Activated T-helper 1 cell treated with anti-CD3 and anti-CD28 coated beads, Interleukin-12 subunit alpha, Interleukin-12 subunit beta, Interleukin-2, Interleukin-4 antibody, amounts not matched to agents 30 ng/mL and 10 ng/mL and 1 ng/mL, durations not matched to agents 14 hours and 24 hours and 36 hours (primary cell): Measurements from ENCODE around the gene SLC17A3. TPM values are rescaled to one million over a fixed set of nuclear protein-coding genes. Genes with fewer than 3 reads are reported as not detected.

Source experiments
- DNase-seq: peaks from one replicate; pipeline ENCODE4 v3.0.0; 2021; ENCODE audit warnings: low spot score
- H3K27ac Mint-ChIP-seq: one replicate; pipeline ENCODE4 v1.8.0; 2021; ENCODE audit warnings: mild to moderate bottlenecking, mixed read lengths
- H3K27me3 Mint-ChIP-seq: one replicate; pipeline ENCODE4 v1.8.0; 2022; ENCODE audit warnings: mild to moderate bottlenecking, moderate library complexity, mixed read lengths; ENCODE audit not compliant: insufficient read depth
- H3K36me3 Mint-ChIP-seq: one replicate; pipeline ENCODE4 v1.8.0; 2021; ENCODE audit warnings: low read depth, mixed read lengths
- H3K4me1 Mint-ChIP-seq: one replicate; pipeline ENCODE4 v1.8.0; 2021; ENCODE audit warnings: low read depth, mixed read lengths
- H3K4me3 Mint-ChIP-seq: one replicate; pipeline ENCODE4 v1.8.0; 2021; ENCODE audit warnings: mild to moderate bottlenecking, moderate library complexity, mixed read lengths
- H3K9me3 Mint-ChIP-seq: one replicate; pipeline ENCODE4 v1.8.0; 2021; ENCODE audit warnings: mixed read lengths
- intact Hi-C: fragments of 100-400 bp; cut with micrococcal nuclease; formaldehyde crosslinking; loops from one replicate; pipeline ENCODE4 v1.15.1; 2024
- total RNA-seq: library from RNA; stranded (reverse); gene quantifications from 2 replicates; pipeline ENCODE4 v1.2.3, GENCODE V29; 2022

SLC17A3 gene
- 0.21 and 0.66 TPM in 2 replicates for total RNA-seq

- peaks cover 2% of the 10 kb centered on the region for H3K36me3 Mint-ChIP-seq
- no peak within 1 kb of the TSS for H3K27ac Mint-ChIP-seq
- intact Hi-C loops = loop anchor here (10.0 kb wide), 1 partner anchor 49 kb away; no protein-coding TSS in a partner anchor
- DNase-seq = no peak
- no peaks in the 10 kb centered on the region for H3K9me3 Mint-ChIP-seq
- peaks cover 43% of the 10 kb centered on the region for H3K4me1 Mint-ChIP-seq
- H3K27me3 Mint-ChIP-seq = peaks cover 4% of the 10 kb centered on the region
- H3K4me3 Mint-ChIP-seq = peak within 1 kb of the TSS; percentile 6
These were observed at the start of gene SLC17A3 for GRCh38 chr6:25874118-25874517. SLC17A3 (minus strand) TSS chr6:25874243; CDS start chr6:25868387, 5,856 bp downstream.

DNA sequence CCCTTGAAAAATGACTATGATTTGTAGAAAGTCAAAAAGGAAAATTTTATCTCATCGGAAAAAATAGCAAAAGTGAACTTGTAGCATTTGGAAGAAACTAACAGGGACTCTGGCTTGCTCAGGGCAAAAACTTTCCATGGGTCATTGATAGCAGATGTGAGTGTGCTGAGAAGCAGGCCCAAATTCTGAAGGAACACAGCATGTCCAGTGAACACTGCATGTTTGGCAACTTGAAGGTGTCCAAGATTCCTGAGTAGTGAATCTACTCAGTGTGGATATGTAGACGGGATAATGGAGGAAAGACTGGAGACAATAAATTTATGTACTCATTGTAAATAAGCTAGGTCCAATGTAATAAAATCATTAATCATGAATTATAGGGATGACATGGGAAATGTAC lies 48.3 kb upstream of the SLC17A3 start:
- intact Hi-C loops = no loop called here
- no peaks in the 10 kb centered on the region for H3K36me3 Mint-ChIP-seq
- no peak overlapping the region for H3K4me3 Mint-ChIP-seq
- no peaks in the 10 kb centered on the region for H3K27me3 Mint-ChIP-seq
- H3K27ac Mint-ChIP-seq = no peak overlapping the region
- peaks cover 10% of the 10 kb centered on the region for H3K9me3 Mint-ChIP-seq
- peaks cover 23% of the 10 kb centered on the region for H3K4me1 Mint-ChIP-seq
- no peak for DNase-seq

DNA sequence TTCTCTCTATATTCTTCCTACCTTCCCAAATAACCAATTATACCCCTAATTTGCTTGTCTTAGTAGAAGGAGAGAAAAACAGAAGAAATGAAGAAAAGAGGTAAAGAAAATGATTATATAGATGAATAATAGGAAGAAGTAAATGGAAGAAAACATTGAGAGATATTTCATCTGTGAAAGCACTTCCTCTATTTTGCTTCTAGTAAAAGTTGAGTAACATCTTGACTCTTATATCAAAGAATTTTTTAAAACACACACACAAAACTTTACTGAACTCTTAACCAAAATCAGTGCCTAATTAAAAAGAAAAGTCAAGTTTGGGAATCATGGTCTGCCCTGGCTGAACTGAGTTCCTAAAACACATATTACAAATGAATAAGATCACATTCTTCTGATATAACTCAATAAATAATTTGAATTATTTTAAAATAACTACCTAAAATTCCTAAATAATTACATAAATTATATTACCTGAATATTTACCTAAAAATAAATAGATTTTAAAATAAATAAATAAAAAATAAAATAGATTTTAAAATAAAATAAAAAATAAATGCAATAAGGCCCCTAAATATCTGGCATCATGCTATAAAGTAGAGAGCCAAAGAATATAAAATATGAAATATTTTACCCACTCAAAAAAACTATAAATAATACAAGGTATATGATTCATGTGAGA lies 47.6 kb upstream of the SLC17A3 start:
- Mint-ChIP-seq H3K4me1 (peaks cover 17% of the 10 kb centered on the region), H3K36me3 (no peaks in the 10 kb centered on the region), H3K27me3 (no peaks in the 10 kb centered on the region), H3K9me3 (peaks cover 10% of the 10 kb centered on the region), H3K27ac (no peak overlapping the region), H3K4me3 (no peak overlapping the region)
- no peak for DNase-seq
- intact Hi-C loops = no loop called here

DNA sequence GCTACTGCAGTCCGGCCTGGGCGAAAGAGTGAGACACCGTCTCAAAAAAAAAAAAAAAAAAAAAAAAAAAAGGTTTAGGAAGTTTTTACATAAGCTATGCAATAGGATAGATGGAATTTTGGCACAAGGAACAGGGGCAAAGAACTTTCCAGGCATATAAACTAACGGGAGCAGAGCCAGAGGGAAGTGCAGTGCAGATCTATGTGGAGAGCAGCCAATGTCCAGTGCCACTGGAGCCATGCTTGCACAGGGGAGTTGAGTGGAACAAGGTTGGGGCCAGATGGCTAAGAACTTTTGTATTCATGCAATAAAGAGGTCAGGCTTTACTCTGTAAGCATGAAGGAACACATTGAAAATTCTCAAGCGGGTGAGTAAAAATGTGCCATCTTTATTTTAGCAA lies 45.6 kb upstream of the SLC17A3 start:
- H3K4me3 Mint-ChIP-seq = no peak overlapping the region
- no peak overlapping the region for H3K27ac Mint-ChIP-seq
- H3K4me1 Mint-ChIP-seq = peaks cover 17% of the 10 kb centered on the region
- peaks cover 10% of the 10 kb centered on the region for H3K9me3 Mint-ChIP-seq
- no peaks in the 10 kb centered on the region for H3K36me3 Mint-ChIP-seq
- DNase-seq = no peak
- H3K27me3 Mint-ChIP-seq = no peaks in the 10 kb centered on the region
- intact Hi-C loops = loop anchor here (2.0 kb wide), 1 partner anchor 25 kb away; no protein-coding TSS in a partner anchor

DNA sequence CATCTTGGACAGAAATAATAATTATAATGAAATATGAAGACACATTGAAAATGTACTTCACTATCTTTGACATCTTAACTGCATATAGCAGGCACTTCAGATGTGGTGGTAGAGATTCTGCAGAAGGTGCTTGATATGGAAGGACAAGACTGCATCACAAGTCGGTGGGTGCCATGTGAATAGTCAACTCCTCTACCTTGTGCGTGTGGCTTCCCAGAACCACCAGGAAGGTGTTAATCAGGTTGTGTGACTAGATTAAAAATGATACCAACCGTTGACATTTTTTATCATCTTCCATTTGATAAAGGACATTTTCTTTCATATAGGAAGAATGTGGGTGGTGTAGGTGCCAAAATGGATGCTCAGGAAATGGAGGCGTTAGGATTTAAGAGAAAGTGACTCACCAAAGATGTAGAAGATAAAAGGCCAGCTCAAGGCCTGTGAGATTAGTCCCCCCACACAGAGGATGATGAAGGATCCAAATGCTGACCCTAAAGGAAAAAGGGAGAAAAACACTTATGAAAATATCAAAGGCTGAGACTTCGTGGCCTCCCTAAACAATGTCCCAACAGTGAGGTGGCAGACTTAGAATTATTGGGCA lies 44.1 kb upstream of the SLC17A3 start:
- DNase-seq = no peak
- intact Hi-C loops = loop anchor here (2.0 kb wide), 1 partner anchor 27 kb away; no protein-coding TSS in a partner anchor
- Mint-ChIP-seq H3K36me3 (peaks cover 1% of the 10 kb centered on the region), H3K4me1 (peaks cover 27% of the 10 kb centered on the region), H3K27ac (peak overlapping the region; percentile 35), H3K9me3 (peaks cover 10% of the 10 kb centered on the region), H3K4me3 (no peak overlapping the region), H3K27me3 (no peaks in the 10 kb centered on the region)

DNA sequence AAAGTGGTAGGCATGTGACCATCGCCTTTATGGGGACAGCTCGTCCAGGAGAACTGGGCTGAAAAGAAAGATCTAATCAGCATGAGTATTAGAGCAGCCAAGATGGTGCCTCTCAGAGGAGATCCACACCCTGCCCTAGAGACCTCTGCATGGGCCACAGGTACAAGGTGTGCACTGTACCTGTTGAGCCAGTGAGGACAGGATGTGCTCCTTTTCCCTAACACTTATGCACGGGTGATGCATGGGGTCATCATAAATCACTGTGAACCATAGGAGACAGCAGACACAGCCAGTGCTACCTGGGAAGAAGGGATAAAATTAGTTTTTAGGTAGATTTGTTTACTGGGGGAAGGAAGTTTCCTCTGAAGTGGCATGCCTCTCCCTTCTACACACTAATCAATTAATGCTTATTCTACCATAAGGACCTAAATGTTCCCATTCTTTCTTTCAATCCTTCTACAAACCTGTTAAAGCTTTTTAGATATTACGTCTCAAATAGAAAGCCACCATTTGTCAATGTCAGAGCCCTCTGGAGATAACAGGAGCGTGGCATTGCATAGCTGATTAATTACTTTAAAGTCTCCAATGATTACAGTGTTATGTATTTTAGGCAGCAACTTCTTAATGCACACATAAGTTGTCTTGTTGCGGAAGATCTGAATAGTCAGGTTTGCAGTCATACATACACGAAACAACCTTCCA lies 42.9 kb upstream of the SLC17A3 start:
- intact Hi-C loops = no loop called here
- Mint-ChIP-seq H3K27me3 (no peaks in the 10 kb centered on the region), H3K4me3 (no peak overlapping the region), H3K9me3 (peaks cover 10% of the 10 kb centered on the region), H3K4me1 (peaks cover 27% of the 10 kb centered on the region), H3K36me3 (peaks cover 1% of the 10 kb centered on the region), H3K27ac (no peak overlapping the region)
- no peak for DNase-seq

GRCh38 chr6:25916330-25916729 lies 42.3 kb upstream of the SLC17A3 start:
- Mint-ChIP-seq H3K4me1 (peaks cover 27% of the 10 kb centered on the region), H3K9me3 (peaks cover 10% of the 10 kb centered on the region), H3K27me3 (no peaks in the 10 kb centered on the region), H3K27ac (no peak overlapping the region), H3K36me3 (peaks cover 1% of the 10 kb centered on the region), H3K4me3 (no peak overlapping the region)
- DNase-seq = no peak
- intact Hi-C loops = no loop called here

DNA sequence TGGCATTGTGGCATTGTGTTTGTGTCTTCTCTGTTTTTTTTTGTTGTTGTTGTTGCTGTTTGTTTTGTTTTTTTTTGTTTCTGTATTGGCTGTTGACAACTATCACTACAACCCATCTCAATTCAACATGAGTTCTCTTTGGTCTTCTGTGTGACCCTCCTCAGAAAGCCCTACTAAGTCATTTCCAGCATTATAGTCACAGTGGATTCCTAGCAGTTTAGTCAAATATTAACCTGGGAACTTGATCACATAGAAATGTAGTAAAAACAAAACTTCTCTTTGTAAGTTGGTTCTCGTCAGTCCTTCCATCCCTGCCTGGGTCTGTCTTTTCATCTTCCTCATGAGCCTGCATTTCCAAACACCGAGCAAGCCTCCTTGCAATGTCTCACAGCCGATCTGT lies 39.7 kb upstream of the SLC17A3 start:
- Mint-ChIP-seq H3K27ac (peak overlapping the region; percentile 81), H3K36me3 (peaks cover 1% of the 10 kb centered on the region), H3K9me3 (peaks cover 10% of the 10 kb centered on the region), H3K4me1 (peaks cover 21% of the 10 kb centered on the region), H3K27me3 (no peaks in the 10 kb centered on the region), H3K4me3 (no peak overlapping the region)
- intact Hi-C loops = loop anchor here (5.0 kb wide), 1 partner anchor 49 kb away; the partner anchor contains the start of gene TRIM38
- DNase-seq = no peak

DNA sequence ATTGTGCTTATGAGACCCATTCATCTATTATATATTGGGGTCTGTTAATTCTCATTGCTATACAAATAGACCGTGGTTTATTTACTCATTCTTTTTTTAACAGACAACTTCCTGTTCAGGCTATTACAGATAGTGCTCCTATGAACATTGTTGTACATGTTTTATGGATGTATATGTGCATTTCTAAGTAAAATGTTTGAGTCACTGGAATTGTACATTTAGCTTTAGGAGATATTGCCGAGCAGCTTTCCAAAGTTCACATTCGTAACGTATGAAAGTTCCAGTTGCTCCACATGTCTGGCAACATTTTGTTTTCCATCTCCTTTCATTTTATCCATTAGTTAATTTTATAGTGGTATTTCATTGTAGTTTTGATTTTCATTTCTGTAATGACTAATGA lies 37.3 kb upstream of the SLC17A3 start:
- Mint-ChIP-seq H3K36me3 (peaks cover 1% of the 10 kb centered on the region), H3K27me3 (no peaks in the 10 kb centered on the region), H3K4me3 (no peak overlapping the region), H3K27ac (no peak overlapping the region), H3K9me3 (no peaks in the 10 kb centered on the region), H3K4me1 (peaks cover 21% of the 10 kb centered on the region)
- intact Hi-C loops = loop anchor here (5.0 kb wide), 1 partner anchor 51 kb away; the partner anchor contains the start of gene TRIM38
- DNase-seq = no peak

GRCh38 chr6:25907475-25908014 lies 33.5 kb upstream of the SLC17A3 start:
- no peak for DNase-seq
- intact Hi-C loops = no loop called here
- H3K27me3 Mint-ChIP-seq = peaks cover 2% of the 10 kb centered on the region
- H3K4me1 Mint-ChIP-seq = peaks cover 11% of the 10 kb centered on the region
- no peak overlapping the region for H3K27ac Mint-ChIP-seq
- no peaks in the 10 kb centered on the region for H3K36me3 Mint-ChIP-seq
- H3K9me3 Mint-ChIP-seq = no peaks in the 10 kb centered on the region
- H3K4me3 Mint-ChIP-seq = no peak overlapping the region

DNA sequence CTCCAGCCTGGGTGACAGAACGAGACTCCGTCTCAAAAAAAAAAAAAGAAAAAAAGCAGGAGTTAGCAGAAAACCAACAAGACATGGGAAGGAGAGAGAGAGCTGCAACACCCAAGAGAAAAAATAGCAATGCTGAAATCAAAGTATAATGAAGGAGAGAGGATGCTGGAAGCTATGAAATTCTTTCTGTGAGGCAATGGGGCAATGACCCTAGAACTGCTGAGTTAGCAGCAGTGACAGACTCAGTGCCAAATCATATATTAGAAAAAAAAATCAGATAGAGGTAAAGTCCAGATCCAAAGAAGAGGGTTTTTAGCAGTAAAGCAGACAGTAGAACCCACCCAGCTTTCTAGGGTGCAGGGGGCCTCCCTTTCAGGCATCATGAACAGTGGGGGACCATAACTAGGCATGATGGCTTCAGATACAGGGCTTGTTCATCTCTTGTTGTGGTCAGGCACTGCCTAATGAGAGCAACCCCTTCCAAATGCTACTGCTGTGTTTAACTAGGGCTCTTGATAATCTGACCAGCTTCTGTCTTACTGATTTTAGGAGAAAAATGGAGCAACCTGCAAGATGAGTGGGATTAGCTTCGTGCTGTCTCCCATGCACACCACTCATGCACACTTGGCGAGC lies 29.5 kb upstream of the SLC17A3 start:
- Mint-ChIP-seq H3K27ac (no peak overlapping the region), H3K36me3 (no peaks in the 10 kb centered on the region), H3K4me1 (peaks cover 11% of the 10 kb centered on the region), H3K27me3 (peaks cover 2% of the 10 kb centered on the region), H3K4me3 (no peak overlapping the region), H3K9me3 (no peaks in the 10 kb centered on the region)
- DNase-seq = no peak
- intact Hi-C loops = no loop called here

DNA sequence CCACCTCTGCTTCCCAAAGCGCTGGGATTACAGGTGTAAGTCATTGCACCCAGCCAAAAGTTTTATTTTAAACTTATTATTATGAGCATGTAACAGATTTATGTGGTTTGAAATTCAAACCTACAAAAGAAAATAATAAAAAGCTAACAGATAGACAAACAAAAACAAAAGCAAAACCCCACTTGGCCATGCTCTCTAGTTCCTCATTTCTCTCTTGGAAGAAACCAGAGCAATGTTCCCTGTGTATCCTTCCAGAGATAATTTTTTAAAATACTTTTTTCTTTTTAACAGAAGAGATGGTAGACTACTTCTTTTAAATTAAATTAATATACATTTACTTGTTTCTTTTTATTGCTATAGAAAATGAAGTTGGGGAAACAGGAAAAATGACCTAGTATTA lies 28.0 kb upstream of the SLC17A3 start:
- Mint-ChIP-seq H3K4me3 (no peak overlapping the region), H3K27me3 (peaks cover 2% of the 10 kb centered on the region), H3K4me1 (no peaks in the 10 kb centered on the region), H3K36me3 (no peaks in the 10 kb centered on the region), H3K9me3 (no peaks in the 10 kb centered on the region), H3K27ac (no peak overlapping the region)
- intact Hi-C loops = no loop called here
- DNase-seq = no peak
